ENCODE measurements around the gene RAB30.

Gene RAB30

DNA sequence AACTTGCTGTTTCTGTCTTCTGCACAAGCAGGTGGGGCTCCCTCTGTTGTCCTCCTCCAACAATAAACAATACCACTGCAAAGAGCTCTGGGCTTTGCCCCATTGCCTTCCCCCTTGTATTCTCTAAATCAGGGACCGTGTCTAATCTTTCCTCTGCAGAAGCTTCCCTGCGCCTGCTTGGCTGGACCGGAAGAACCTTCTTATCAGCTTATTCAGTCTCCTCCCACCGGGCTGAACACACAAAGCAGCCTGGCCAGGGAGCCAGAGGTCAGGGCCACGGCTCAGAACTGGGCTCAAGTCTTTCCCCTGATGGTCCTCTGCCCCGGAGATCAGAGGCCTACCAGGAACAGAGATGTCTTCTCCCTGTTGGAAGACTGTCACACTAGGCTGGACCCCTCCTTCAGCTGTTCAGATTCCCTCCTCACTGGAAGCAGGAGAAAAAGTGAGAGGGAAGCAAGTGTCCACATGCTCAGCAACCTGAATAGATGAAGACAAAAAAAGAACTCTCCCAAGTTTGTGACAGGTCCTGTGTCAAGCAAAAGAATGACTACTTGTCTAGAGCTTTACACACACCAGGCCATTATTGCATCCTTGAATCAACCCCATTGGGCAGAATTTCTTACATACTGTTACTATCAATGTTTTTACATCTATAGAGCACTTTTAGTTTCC, 63.7 kb downstream of the RAB30 start:
- no peak for DNase-seq

DNA sequence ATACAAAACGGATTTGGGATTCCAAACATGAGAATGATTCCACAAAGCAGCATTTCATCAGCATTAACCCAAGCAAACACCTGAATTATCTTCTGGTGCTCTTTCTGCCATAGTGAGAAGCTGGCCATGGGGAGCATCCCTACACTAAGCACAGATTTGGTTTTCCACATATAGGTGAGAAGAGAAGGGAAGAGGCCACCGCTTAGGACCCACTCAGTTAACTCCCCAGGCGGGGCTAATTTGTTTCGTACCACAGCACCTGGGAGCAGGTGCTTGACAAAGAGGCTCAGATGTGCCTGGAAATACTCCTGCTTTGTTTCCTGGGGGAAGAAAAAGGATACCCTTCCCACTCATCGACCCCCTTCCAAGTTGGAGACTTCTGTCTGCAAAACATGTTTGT, 64.2 kb downstream of the RAB30 start:
- DNase-seq: no peak

DNA sequence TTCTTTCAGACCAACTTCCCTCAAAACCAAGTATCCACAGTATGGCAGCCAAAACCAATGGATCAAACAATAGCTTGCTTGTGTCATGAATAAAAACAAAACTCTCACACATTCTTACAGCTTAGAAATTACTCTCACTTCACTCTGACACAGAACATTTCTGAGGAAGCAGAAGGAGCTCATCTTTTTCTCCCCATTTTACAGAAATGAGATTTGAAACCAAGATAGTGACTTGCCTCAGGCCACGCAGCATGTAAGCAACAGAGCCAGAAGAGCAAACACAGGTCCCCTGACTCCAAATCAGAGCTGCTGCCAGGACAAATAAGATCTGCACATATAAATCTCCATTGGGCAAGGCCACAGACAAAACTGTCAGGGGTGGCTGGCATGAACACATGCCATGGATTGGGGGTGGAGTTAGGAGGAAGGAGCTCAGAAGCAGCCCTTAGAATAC, 64.8 kb downstream of the RAB30 start:
- no peak for DNase-seq

DNA sequence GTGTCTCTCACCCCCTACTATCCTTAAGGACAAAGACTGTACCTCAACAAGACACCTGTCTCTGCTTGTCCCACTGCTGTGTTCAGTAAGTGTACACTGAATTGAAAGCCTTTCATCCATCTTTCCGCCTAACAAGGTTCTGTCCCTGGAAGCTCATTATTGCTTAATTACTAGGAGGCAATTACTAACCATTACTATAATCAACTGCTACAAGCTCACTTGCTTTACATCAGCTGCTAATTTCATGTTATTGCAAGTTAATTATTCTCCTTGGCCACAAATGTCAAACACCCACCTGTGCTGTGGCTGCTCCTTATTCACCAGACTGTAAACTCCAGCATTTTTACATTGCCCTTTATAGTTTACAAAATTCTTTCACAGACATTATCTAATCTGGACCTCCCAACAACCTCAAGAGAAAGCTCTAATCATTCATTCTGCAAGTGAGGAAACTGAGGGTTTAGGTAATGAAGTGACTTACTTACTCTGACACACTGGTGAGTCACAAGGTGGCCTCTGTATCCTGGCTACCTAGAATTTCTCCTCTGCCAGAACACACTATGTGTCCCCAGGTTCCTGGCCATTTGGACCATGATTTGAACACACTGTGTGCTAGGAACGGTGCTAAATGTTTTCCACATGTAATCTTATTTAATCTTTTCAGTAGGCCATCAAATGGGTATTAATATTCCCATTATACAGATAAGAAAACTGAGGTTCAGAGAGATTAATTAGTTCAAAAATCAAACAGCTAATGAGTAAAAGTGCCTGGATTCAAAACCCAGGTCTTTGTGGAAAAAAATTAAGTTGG, 66.7 kb downstream of the RAB30 start:
- no peak for DNase-seq

DNA sequence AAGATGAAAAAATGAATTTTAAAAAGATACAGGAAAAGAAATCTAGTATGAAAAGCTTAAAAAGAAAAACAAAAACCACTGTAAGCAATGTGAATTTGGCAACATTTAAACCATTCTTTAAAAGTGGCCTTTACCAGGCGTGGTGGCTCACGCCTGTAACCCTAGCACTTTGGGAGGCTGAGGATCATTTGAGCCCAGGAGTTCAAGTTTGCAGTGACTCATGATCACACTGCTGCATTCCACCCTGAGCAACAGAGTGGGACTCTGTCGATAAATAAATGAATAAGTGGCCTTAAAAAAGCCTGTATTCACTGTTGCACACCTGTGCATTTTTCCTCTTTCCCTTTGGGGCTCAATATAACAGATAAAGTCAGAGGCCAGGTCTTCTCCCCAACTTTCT, 69.2 kb downstream of the RAB30 start:
- DNase-seq: no peak

DNA sequence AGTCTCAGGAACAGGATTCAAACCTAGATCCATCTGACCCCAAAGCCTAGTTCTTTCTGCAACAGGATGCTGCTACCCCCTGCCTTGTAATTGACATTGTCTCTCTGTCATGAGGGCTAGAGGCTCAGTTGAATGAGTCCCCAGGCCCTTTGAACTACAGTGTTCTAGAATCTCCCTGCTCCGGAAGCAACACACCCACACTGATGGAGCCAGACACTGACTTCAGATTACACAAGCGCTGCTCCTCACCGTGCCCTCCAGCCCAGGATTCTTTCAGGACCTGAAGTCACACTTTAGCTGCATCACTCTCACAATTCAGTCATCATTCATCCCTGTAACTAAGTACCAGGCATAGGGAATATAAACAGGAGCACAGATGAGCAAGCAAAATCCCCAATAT, 69.6 kb downstream of the RAB30 start:
- DNase-seq: no peak

DNA sequence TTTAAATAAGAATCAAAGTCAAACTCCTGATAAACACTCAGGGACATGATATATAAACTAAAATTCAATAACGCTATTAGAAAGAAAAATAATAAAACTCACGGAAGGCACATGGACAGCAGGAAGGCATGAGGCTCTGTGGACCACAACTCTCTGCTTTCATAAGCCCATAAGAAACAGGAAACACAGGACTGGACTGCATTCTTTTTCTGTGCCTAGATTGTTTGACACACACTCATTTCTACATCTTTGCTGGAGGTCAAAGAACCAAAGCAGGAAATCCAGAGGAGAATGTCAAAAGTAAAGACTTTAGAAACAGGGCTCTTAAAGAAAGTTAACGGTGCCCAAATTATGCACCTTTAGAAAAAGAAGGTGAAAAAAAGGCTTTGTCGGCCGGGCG, 71.3 kb downstream of the RAB30 start:
- DNase-seq: no peak

DNA sequence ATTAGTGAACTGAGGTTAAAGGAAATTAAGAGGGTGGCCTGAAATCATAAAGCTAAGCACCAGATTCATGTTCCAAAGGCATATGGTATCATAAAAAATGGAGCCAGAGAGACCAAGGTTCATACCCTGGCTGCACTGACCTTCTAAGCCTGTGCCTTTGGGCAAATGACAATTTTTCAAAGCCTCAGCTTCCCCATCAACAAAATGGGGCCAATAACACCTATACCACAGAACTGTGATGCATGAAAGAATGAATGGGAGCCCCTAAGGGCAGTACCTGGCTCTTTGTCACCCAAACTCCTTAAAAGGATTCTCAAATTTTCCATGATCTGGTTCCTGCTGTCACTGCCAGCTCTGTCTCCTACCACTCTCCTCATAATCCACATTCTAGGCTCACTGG, 72.5 kb downstream of the RAB30 start:
- no peak for DNase-seq

DNA sequence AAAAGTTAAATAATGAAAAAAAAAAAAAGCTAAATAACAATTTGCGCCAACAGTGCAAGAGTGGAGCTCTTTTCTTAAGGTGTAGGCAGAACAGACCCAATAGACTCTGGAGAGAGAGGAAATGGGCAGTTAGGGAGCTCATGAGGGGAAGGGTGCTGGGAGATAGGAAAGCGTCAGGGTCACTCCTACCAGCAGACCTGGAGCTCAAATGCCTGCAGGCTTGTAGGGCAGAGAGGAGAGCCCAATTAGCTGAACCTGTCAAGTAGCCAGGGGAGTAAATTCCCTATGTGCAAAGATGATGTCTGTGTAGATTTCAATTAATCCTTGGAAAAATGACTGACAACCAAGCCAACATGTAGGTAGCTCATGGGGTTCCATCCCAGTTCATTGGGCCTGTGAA, 73.0 kb downstream of the RAB30 start:
- no peak for DNase-seq

DNA sequence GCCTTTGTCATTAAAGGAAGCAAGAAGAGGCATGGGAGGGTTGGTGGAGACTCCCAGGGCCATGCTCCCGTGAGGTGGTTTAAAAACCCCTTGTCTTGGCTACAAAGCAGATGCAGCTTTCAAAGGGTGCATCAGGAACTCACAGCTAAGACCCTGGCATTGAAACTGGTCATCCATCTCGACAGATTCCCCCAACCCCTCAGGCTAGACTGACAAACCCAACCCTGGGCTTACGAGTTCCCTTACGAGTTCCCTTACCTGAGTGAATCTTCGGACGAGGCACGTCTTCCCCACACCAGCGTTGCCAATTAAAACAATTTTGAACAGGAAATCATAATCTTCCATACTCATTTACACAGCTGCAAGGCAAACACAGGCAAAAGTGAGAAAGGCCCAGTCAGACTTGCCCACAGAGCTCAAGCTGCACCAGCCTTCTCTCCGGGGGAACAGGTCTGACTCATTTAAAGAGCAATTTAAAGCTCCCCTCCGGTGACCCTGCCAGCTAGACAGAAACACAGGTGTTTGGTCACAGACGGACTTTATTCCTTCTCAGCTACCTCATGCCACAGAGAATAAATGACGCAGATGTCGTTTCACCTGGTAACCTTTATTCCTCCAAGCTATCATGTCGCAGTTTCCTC, 74.6 kb downstream of the RAB30 start:
- no peak for DNase-seq

DNA sequence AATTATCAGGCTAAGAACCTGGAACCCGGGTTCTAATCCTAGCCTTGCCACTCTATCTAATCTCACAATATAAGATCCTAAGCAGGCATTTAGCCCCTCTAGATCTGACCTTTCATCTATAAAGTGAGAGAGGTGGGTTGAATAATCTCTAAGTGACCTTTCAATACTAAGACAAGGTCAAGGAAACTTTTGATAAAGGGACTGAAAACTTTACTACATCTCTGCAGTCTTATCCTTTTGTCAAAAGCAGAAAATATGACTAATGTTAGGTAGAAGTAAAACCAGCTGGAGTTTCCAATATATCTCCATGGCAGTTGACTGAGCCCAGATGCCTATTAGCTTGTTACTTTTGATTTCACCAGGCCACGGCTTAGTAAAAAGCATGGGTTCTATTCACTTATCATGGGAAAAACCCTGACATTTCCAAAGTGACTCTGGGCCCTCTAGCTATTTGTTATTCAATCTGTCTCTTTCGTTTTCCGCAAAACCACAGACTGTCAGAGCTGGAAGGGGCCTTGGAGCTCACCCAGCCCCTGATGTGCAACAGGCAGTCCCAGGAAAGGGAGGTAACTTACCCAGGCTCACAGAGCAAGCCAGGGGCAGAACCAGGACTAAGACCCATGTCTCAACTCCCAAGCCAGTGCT, 75.8 kb downstream of the RAB30 start:
- DNase-seq: no peak

DNA sequence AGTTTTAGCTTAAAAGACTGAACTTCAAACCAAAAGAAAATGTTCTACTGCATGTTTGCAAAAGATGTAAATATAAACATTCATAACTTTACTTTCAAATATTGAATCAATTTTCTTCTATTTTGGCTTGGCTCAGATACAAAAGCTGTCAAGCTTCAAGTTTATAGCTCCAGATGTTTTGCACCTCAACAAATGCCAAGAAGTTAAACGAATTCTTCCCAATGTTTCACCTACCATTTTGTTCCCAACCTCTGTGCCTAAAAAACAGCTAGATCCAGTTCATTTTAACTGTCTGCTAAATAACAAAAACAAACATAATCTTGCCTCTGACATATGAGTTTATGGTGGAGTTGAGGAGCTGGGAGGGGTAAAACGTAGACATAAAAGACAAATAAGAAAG, 76.5 kb downstream of the RAB30 start:
- no peak for DNase-seq

DNA sequence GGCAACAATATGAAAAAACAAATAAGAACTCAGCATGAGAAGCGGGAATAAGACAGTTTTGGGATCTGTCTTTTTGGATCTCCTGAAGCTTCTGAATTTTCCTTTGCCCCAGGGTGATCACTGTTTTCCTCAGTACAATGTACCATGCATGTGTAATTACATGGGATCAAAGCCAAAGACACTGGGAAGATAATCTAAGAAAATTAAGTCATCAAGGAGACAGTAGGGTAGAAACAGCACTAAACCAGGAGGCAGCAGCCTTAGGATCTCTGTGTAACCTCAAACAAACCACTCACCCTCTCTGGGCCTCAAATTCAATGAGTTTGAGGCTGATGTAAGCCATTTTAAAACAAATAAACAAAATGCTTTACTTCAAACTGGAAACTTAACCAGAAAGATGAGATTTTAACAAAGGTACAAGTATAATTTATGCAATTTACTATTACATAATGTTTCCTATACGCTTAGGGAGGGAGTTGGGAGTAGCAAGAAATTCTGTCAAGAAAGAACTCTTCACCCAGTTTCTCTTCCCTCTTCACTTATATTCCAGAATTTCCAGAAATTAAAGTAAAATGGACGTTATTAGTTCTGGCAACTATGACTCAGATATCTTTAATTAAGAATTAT, 77.0 kb downstream of the RAB30 start:
- DNase-seq: no peak

DNA sequence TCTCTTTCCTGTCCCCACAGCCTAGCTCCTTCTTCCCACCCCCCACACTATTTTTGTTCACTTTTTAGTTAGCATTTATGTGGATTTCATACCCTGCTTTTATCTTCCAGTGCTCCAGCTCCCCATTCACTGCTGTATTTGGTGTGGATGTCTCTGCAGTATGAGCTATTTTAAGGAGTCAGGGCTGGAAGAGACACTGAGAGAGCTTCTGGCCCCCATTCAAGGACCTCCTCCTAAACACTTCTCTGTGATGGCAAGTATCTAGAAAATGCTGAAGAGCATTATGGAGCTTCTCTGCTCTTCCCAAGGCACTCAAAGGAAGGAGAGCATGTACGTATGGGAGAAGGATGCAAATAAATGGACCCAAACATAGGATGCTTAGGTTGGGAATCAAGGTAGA, 79.5 kb downstream of the RAB30 start:
- no peak for DNase-seq

DNA sequence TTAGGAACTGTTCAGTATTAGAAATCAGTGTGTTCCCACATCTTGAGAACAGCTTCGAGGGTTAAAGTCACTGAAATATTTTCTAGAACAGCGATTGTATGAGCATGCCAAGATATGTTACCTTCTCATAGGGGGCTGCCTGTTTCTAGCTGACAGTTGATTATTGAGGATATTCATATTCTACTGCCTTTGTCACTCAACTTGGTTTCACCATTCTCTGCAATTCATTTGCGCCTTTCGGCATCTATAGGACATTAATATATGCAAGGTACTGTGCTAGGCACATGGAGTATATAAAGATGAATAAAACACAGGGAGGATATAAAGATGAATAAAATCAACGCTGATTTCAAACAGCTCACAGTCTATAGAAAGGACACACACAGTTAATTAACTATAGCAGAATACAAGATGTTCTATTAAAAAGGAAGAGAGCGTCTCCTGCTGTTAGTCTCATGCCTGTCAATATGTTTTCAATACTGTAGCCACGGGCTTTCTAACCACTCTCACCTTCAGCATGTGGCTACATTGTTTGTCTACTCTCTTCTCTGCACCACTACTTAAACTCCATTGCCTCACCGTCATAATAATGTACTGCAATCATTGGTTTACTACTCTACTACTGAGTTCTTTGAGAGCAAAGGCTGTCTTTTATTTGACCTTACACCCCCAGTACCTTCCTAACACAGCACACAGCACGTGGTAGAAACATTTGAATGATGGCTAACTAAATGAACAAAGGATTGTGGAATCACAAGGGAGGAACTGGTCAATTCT, 81.9 kb downstream of the RAB30 start:
- DNase-seq: no peak

DNA sequence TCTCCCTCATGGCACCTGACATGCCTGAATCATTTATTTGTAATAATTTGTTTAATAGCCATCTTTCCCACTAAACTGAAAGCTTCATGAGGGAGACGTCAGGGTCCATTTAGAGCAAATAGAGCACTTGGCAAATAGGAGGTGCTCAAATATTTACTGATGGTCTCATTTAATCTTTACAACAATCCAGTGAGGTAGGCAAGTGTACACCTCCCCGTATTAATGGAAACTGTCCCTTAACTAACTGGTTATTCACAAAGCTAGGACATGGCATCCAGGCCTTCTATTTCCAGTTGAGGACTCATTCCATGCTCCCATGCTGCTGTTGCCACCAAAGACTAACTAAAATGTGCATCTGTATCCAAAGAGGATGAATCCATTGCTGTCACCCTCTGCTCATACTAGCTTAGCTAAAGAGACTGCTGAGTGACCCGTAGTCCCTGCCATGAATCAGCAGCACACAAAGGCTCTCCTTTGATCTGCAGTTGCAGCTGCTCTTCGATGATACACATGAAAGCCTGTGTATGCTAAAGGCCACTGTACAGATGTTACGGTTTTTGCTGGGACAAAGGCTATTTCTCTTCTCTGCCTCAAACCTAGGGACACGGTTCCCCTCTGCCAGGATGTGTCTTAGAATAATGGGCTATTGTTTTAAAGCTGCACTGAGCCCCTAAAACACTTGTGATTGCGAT, 82.6 kb downstream of the RAB30 start:
- DNase-seq: no peak

DNA sequence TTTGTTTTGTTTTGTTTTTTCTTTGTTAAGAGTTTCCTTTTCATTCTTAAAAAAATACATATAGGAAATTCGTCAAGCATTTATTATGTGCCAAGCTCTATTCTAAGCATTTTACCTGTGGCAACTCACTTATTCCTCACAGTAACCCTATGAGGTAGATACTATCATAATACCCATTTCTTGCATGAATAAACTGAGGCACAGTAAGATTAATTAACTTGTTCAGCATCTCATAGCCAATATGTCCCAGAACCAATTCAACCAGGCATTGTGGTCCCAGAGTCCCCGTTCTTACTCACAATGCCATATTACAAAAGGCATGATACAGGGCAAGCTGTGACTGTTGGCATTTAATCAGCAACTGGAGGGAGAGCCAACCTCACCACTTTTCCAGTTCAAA, 83.7 kb downstream of the RAB30 start:
- DNase-seq: no peak

DNA sequence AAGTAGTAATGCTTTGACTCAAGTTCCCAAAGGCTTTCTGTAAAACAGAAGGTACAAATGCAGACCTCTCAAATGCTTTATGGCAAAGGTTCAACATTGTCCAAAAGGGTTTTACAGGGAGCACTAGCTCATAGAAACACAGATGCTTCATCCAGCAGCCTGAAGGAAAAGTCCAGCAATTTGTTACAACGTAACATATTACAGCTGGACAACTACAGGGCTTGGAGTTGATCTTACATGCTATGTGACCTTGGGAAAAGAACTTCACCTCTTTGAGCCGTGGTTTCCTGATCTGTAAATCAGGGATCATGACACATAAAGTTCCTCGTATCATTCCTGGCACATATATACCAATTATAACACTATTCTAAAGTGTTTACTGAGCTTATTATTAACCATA, 85.3 kb downstream of the RAB30 start:
- DNase-seq: no peak

DNA sequence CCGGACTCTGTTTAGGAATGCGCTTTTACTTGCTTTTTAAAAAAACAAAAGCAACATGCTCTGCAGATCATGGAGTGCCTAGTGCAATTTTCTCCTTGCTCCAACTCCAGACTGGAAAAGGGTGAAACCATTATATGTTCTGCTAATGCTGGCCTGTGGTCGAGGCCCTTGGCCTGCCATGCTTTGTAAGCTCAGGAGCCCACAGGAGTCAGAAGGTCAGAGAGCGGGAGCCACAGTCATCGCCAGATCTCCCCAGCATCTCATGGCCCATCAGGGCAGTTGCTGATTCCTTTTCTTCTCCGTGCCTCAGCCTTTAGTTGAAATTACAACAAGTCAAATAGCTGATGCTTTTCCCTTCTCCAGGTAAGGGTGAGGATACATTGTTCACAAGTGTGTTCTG, 89.8 kb downstream of the RAB30 start:
- no peak for DNase-seq

DNA sequence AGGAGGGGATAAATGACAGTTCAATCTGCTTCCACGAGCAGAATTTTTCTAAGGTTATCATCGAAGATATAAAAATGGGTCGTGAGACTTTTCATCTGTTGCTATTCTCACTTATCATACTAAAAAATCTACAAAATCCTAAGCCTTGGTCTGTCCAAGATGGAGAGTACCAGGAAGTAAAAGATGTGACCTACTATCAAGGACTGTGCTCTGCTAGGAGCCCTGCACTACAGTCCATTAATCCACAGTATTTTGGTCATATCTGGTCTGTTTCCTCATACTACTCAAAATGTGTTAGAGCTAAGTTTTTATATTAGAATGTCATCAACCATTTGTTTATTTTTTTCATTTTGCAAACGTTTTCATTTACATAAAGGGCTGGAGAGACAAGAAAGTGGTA, 90.8 kb downstream of the RAB30 start:
- DNase-seq: no peak

DNA sequence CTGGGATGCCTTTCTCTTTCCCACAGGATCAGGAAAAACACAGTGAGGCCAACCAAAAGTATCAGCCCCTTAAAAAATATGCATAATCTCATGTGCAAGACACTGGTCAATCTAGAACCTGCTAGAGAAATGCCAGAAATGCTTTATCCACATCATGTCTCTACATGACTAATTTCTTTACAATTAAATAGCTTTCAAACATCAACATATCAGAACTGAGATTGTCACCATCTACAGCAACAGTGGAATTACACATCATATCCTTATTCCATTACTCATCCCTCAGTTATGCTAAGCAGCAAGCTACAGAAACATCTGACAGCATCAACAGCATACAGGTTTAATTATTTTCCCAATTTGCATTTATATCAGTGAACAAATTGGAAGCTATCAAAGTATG, 91.4 kb downstream of the RAB30 start:
- DNase-seq: no peak

DNA sequence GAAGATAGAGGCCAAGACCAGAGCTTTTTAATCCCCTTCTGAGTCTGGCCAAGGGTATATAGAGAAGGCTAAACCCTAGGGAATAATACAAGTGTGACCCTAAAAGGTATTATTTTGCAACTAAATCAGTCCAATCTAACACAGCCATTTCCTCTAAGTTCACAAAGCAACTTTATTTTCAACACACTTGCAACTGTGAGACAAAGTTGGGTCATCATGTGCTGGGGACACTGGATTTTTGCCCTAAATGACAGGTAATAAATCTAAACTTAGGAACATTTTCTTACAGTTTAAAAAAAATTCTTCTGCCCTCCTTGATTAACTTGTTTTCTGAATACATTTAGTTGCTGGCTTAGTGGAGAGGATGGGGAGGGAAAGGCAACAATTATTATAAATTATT, 91.9 kb downstream of the RAB30 start:
- no peak for DNase-seq

Data from KG1 (cell line).